Measurements from ENCODE around the gene CHRNA1.
"Not testable (repeated sequence)": the region's sequence is repeated elsewhere in the genome, so short reads cannot be mapped to it uniquely, and the experiment has no call there.

Gene CHRNA1

GRCh38 chr2:174711206-174711605, 53.1 kb downstream of the CHRNA1 start:
- no peak for DNase-seq

- not testable (repeated sequence) for DNase-seq
Measured at GRCh38 chr2:174709416-174710004, 54.8 kb downstream of the CHRNA1 start.

GRCh38 chr2:174708713-174709112, 55.6 kb downstream of the CHRNA1 start:
- DNase-seq = no peak

- no peak for DNase-seq
Measured at GRCh38 chr2:174705321-174705720, 59.0 kb downstream of the CHRNA1 start.

- DNase-seq = no peak
Measured at GRCh38 chr2:174704642-174705041, 59.6 kb downstream of the CHRNA1 start.

- no peak for DNase-seq
Measured at GRCh38 chr2:174704061-174704460, 60.2 kb downstream of the CHRNA1 start.

GRCh38 chr2:174703430-174703829, 60.8 kb downstream of the CHRNA1 start:
- no peak for DNase-seq

GRCh38 chr2:174702541-174702940, 61.7 kb downstream of the CHRNA1 start:
- DNase-seq = no peak

- DNase-seq = no peak
Measured at GRCh38 chr2:174699993-174700766, 64.1 kb downstream of the CHRNA1 start.
